Measurements from ENCODE around the gene UBE2M. TPM values are rescaled to one million over a fixed set of nuclear protein-coding genes. Genes with fewer than 3 reads are reported as not detected.

Gene UBE2M
- total RNA-seq, 1 experiment from 2014 or later, result 133 TPM

- CTCF ChIA-PET, result interaction anchor here (1.0 to 1.1 kb wide), 2 partner anchors 11 to 36 kb away, joined by 4 to 5 read pairs; partner anchors contain the start of genes TRIM28 and ZBTB45
- peak overlapping the region; percentile 58 for H3K4me3 ChIP-seq (ENCODE audit: low read depth, low read length)
Measured at GRCh38 chr19:58555369-58555885, 3.0 kb downstream of the UBE2M start.

DNA sequence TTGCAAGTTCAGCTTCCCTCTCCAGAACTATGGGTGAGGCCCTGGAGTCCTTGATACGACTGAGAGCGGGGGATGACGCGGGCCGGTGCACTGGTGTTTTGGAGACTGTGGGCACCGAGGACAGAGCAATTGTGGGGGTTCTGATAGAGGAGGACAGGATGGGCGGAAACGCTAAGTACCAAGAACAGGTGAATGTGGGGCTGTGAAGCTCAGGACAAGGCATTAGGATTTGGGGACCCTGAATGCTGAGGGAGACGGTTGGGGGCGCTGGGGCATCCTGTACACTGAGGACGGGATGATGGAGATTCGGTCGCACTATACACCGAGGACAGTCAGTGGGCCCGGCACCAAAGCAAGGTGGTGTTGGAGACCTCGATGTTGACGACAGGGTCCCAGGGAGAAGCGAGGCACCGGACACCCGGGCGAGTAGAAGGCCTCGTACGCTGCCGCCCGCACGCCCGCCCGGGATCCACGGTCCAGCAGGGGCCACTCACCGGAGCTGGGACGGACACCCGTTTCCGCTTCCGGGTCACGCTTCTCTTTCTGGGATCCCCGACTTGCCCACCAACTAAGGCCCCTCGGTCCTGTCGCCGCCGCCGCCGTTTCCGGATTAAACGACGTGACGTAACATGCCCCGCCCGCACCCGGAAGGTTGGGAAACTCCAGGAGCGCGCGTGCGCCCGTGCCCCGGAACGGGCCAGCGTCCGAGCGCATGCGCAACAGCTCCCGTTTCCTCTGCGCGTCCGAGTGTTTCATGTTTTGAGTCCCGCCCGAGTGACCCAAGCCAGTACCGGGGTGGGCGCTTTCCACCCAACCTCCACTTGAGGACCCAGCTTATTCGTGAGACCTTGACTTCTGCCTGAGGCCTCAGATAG, 3.7 kb downstream of the UBE2M start, which contains the start of gene CHMP2A:
Gene CHMP2A (minus strand): TSS at position 612 of the 875 bp plus-strand sequence. CDS start 893 bp downstream, outside the sequence.
- H3K9me3 Mint-ChIP-seq (ENCODE audit: unreplicated experiment), result no peaks in the 10 kb centered on the region
- DNase-seq, result peak; percentile 99
- H3K27me3 Mint-ChIP-seq (ENCODE audit: insufficient read depth, unreplicated experiment), result no peaks in the 10 kb centered on the region
- TSS peak; percentile 19 for BruUV-seq (replicated peaks)
- intact Hi-C loops (cut with micrococcal nuclease; ENCODE audit: unreplicated experiment), result loop anchor here (1.0 kb wide), 1 partner anchor 10 kb away; the partner anchor contains the start of gene TRIM28
- H3K36me3 ChIP-seq (ENCODE audit: control insufficient read depth, insufficient read depth, low read length), result peaks cover 3% of the 10 kb centered on the region
- no peaks in the 10 kb centered on the region for H3K9me3 ChIP-seq
- H3K27ac Mint-ChIP-seq (ENCODE audit: unreplicated experiment), result peak within 1 kb of the TSS; percentile 98
- peaks cover 33% of the 10 kb centered on the region for H3K4me1 Mint-ChIP-seq (ENCODE audit: low read depth, unreplicated experiment)
- CTCF ChIA-PET, result interaction anchor here (1.0 to 1.1 kb wide), 2 partner anchors 11 to 35 kb away, joined by 4 to 5 read pairs; partner anchors contain the start of genes TRIM28 and ZBTB45
- H3K4me1 ChIP-seq, result peaks cover 14% of the 10 kb centered on the region; the same call in 1 of the 2 replicates
- no peaks in the 10 kb centered on the region for H3K27me3 ChIP-seq (replicated peaks; ENCODE audit: control insufficient read depth, insufficient read depth, low read length)
- H3K4me3 ChIP-seq (ENCODE audit: low read depth, low read length), result peak within 1 kb of the TSS; percentile 58
- peak within 1 kb of the TSS; percentile 99 for H3K4me3 Mint-ChIP-seq (ENCODE audit: unreplicated experiment)
- TF ChIP-seq, protein P1, sequence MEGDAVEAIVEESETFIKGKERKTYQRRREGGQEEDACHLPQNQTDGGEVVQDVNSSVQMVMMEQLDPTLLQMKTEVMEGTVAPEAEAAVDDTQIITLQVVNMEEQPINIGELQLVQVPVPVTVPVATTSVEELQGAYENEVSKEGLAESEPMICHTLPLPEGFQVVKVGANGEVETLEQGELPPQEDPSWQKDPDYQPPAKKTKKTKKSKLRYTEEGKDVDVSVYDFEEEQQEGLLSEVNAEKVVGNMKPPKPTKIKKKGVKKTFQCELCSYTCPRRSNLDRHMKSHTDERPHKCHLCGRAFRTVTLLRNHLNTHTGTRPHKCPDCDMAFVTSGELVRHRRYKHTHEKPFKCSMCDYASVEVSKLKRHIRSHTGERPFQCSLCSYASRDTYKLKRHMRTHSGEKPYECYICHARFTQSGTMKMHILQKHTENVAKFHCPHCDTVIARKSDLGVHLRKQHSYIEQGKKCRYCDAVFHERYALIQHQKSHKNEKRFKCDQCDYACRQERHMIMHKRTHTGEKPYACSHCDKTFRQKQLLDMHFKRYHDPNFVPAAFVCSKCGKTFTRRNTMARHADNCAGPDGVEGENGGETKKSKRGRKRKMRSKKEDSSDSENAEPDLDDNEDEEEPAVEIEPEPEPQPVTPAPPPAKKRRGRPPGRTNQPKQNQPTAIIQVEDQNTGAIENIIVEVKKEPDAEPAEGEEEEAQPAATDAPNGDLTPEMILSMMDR (IDR thresholded peaks at IDR 0.05; ENCODE audit: insufficient read depth in 1 of 2, low read depth in 1 of 2, low read length in 1 of 2, severe bottlenecking in 1 of 2, unreplicated experiment in 1 of 2), result peak in 1 of 2 experiments; percentile 11
- POLR2A ChIA-PET, result interaction anchor here (0.7 to 3.5 kb wide), 3 partner anchors 8 to 21 kb away, joined by 4 to 40 read pairs (median 4); partner anchors contain the start of gene TRIM28
- peaks cover 98% of the 10 kb centered on the region for H3K36me3 Mint-ChIP-seq (ENCODE audit: insufficient read depth, unreplicated experiment)

More at GRCh38 chr19:58555369-58555885, 3.0 kb downstream of the UBE2M start:
- TF ChIP-seq, protein P1 (IDR thresholded peaks at IDR 0.05; ENCODE audit: insufficient read depth in 1 of 2, low read depth in 1 of 2, low read length in 1 of 2, severe bottlenecking in 1 of 2, unreplicated experiment in 1 of 2), result no peak
- H3K9me3 Mint-ChIP-seq (ENCODE audit: unreplicated experiment), result no peaks in the 10 kb centered on the region
- Histone ChIP-seq H3K9me3 (no peaks in the 10 kb centered on the region), H3K4me1 (peaks cover 14% of the 10 kb centered on the region; the same call in 1 of the 2 replicates), H3K36me3 (ENCODE audit: control insufficient read depth, insufficient read depth, low read length) (peaks cover 3% of the 10 kb centered on the region), H3K27me3 (replicated peaks; ENCODE audit: control insufficient read depth, insufficient read depth, low read length) (no peaks in the 10 kb centered on the region)
- H3K27ac Mint-ChIP-seq (ENCODE audit: unreplicated experiment), result peak overlapping the region; percentile 97
- H3K4me3 Mint-ChIP-seq (ENCODE audit: unreplicated experiment), result peak overlapping the region; percentile 90
- POLR2A ChIA-PET, result interaction anchor here (0.7 to 3.5 kb wide), 2 partner anchors 12 to 20 kb away, joined by 4 to 40 read pairs; partner anchors contain the start of gene TRIM28
- H3K36me3 Mint-ChIP-seq (ENCODE audit: insufficient read depth, unreplicated experiment), result peaks cover 97% of the 10 kb centered on the region
- no peaks in the 10 kb centered on the region for H3K27me3 Mint-ChIP-seq (ENCODE audit: insufficient read depth, unreplicated experiment)
- peaks cover 33% of the 10 kb centered on the region for H3K4me1 Mint-ChIP-seq (ENCODE audit: low read depth, unreplicated experiment)
- BruUV-seq (replicated peaks), result no TSS peak
- intact Hi-C loops (cut with micrococcal nuclease; ENCODE audit: unreplicated experiment), result loop anchor here (1.0 kb wide), 1 partner anchor 11 kb away; the partner anchor contains the start of gene TRIM28
- DNase-seq, result no peak

Data from Caco-2 (cell line).